Bronchial epithelial cell (primary cell): Measurements from ENCODE around the gene DLG1. TPM values are rescaled to one million over a fixed set of nuclear protein-coding genes. Genes with fewer than 3 reads are reported as not detected.

Experiments used
- DNase-seq: peaks from one replicate; pipeline ENCODE4 v3.0.0-alpha.2; 2010; ENCODE audit warnings: low read depth
- FAIRE-seq: peaks from 2 replicates; lab custom pipeline; 2011; peaks lifted over from hg19 to GRCh38; lab: Jason Lieb, UNC
- H3K27me3 ChIP-seq: 2 replicates; pipeline ENCODE4 v1.5.1; 2011; ENCODE audit warnings: low read length; ENCODE audit not compliant: control insufficient read depth, insufficient read depth
- H3K36me3 ChIP-seq: 2 replicates; pipeline ENCODE4 v1.5.1; 2011; ENCODE audit warnings: low read length; ENCODE audit not compliant: control insufficient read depth, insufficient read depth
- H3K4me3 ChIP-seq: 2 replicates; pipeline ENCODE4 v1.5.1; 2011; ENCODE audit warnings: mild to moderate bottlenecking, low read depth, low read length, control low read depth
- CTCF ChIP-seq: IDR thresholded peaks from 2 replicates; pipeline ENCODE4 v1.5.1; 2011; ENCODE audit warnings: mild to moderate bottlenecking, moderate library complexity, low read length, control low read depth, inconsistent platforms; ENCODE audit not compliant: insufficient read depth, severe bottlenecking
- total RNA-seq: library from RNA; depleted of rRNA; stranded (reverse); fragments of >200 nt; gene quantifications from 2 replicates; pipeline ENCODE4 v1.2.1, GENCODE V29; 2014

DLG1 gene
- total RNA-seq, 1 donor from 2014 or later = 66.6 TPM

GRCh38 chr3:197029511-197030167, 268.8 kb downstream of the DLG1 start, which contains the start of gene MELTF:
TSS of gene MELTF (minus strand) at chr3:197029817. CDS start at chr3:197029702, 115 bp downstream.
- TF ChIP-seq CTCF = peak; percentile 60
- Histone ChIP-seq H3K27me3 (no peaks in the 10 kb centered on the region), H3K36me3 (no peaks in the 10 kb centered on the region), H3K4me3 (peak within 1 kb of the TSS; percentile 43)
- DNase-seq (peak; percentile 22), FAIRE-seq (no peak)

- H3K27me3 ChIP-seq = no peaks in the 10 kb centered on the region
- no peak for DNase-seq
- no peak for FAIRE-seq
- TF ChIP-seq CTCF = no peak
- H3K36me3 ChIP-seq = no peaks in the 10 kb centered on the region
- peak overlapping the region; percentile 43 for H3K4me3 ChIP-seq
Observed at GRCh38 chr3:197028728-197029510, 269.5 kb downstream of the DLG1 start.

- no peaks in the 10 kb centered on the region for H3K27me3 ChIP-seq
- no peaks in the 10 kb centered on the region for H3K36me3 ChIP-seq
- no peak for TF ChIP-seq CTCF
- H3K4me3 ChIP-seq = peak overlapping the region; percentile 43
- DNase-seq (no peak), FAIRE-seq (no peak)
Observed at GRCh38 chr3:197027896-197028727, 270.3 kb downstream of the DLG1 start.

- Histone ChIP-seq H3K27me3 (no peaks in the 10 kb centered on the region), H3K4me3 (no peak overlapping the region), H3K36me3 (no peaks in the 10 kb centered on the region)
- no peak for TF ChIP-seq CTCF
- no peak for FAIRE-seq
- no peak for DNase-seq
Observed at GRCh38 chr3:197027151-197027895, 271.1 kb downstream of the DLG1 start.

- H3K4me3 ChIP-seq = no peak overlapping the region
- TF ChIP-seq CTCF = no peak
- H3K27me3 ChIP-seq = no peaks in the 10 kb centered on the region
- FAIRE-seq (no peak), DNase-seq (no peak)
- no peaks in the 10 kb centered on the region for H3K36me3 ChIP-seq
Observed at GRCh38 chr3:197026481-197026866, 271.9 kb downstream of the DLG1 start.
